C4-2B (cell line): ENCODE results near the gene C4BPA.

Experiments
- H3K27ac ChIP-seq: fragments of 450-650 bp; 2 replicates; pipeline ENCODE4 v1.5.1; 2017
- ZFX ChIP-seq: fragments of 450-650 bp; IDR thresholded peaks from 2 replicates; pipeline ENCODE4 v1.6.1; 2017
- TF ChIP-seq, protein P1 (sequence below): fragments of 450-650 bp; conservative IDR thresholded peaks from 2 replicates; pipeline ENCODE4 v1.5.1; 2017; ENCODE audit warnings: mild to moderate bottlenecking

Gene C4BPA

GRCh38 chr1:207191061-207191460 lies 87.0 kb downstream of the C4BPA start:
- TF ChIP-seq, protein P1, sequence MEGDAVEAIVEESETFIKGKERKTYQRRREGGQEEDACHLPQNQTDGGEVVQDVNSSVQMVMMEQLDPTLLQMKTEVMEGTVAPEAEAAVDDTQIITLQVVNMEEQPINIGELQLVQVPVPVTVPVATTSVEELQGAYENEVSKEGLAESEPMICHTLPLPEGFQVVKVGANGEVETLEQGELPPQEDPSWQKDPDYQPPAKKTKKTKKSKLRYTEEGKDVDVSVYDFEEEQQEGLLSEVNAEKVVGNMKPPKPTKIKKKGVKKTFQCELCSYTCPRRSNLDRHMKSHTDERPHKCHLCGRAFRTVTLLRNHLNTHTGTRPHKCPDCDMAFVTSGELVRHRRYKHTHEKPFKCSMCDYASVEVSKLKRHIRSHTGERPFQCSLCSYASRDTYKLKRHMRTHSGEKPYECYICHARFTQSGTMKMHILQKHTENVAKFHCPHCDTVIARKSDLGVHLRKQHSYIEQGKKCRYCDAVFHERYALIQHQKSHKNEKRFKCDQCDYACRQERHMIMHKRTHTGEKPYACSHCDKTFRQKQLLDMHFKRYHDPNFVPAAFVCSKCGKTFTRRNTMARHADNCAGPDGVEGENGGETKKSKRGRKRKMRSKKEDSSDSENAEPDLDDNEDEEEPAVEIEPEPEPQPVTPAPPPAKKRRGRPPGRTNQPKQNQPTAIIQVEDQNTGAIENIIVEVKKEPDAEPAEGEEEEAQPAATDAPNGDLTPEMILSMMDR, result no peak
- TF ChIP-seq ZFX, result no peak

DNA sequence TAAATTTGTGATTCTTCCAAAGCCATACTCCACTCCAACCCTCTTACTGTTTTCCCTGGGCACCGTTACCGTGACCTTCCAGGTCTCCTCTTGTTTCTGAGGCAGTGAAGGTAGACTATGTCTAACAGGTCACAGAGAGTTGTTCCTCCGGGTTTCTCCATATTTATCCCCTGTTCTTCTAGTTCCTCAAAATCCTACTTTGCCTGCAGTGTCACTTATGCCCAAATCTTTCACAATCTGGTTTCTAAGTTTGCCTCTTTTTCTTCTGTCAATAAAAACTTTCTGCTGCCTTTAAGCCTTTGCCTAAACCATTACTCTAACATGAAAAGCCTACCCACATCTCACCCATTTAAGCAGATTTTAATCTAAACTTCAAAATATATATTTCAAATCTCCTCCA lies 87.7 kb downstream of the C4BPA start:
- H3K27ac ChIP-seq, result no peak overlapping the region
- TF ChIP-seq, protein P1, result no peak
- TF ChIP-seq ZFX, result no peak

More at GRCh38 chr1:207191061-207191460, 87.0 kb downstream of the C4BPA start:
- no peak overlapping the region for H3K27ac ChIP-seq

DNA sequence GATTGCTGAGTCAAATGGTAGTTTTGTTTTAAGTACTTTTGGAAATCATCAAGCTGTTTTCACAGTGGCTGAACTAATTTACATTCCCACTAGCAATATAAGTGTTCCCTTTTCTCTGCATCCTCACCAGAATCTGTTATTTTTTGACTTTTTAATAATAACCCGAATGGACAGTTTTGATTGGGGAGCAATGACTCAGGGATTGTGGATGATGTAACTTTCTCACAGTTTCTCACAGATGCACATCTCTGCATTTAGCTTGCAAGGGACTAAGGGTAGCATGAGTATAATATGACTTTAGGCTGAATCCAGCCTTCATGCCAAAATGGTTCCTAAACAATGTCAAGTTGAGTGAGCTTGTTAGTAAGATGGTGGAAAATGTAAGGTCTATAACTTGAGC lies 90.2 kb downstream of the C4BPA start:
- no peak for TF ChIP-seq ZFX
- TF ChIP-seq, protein P1, result no peak
- no peak overlapping the region for H3K27ac ChIP-seq
